SIG-M5 (cell line): ENCODE data around the gene LSM7.

Source experiments
- DNase-seq: peaks from one replicate; lab custom pipeline; 2025; lab: John Stamatoyannopoulos, UW

The LSM7 gene

DNA sequence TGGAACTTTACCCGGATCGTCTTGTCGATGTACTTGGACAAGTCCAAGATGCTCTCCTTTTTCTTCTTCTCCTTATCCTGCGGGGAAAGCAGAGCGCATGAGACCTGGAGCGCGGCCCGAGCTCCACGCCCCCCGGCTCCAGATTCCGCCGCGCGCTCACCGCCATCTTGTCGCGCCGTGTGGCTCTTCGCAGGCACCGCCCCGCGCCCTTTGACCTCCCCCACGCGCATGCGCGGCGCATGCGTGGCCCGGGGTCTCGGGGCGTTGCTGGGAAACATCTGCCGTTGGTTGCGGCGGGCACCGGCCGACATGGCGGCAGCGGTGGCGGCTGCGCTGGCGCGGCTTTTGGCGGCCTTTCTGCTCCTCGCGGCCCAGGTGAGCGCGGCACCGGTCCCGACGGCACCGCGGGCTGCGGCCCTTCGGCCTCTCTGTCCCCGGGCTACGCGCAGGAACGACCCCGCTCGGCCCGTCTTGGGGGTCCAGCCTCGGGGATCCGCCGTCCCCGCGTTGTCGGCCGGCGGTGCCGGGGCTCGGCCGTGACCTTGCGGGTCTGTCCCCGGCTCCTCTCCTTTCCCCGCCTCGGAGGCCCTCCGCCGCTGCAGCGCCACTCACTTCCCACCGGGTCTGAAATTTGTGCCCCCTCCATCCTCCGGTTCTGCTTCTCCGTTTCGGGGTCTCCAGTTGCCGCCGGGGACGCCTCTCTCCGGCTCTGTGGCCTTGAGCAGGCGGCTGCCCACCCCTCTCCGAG lies at the start of gene LSM7, which contains the start of gene SPPL2B:
Gene LSM7 (minus strand): TSS at position 186 of the 748 bp plus-strand sequence. CDS start 20 bp downstream, at position 166.
Gene SPPL2B (plus strand): TSS at position 284 of the 748 bp plus-strand sequence. CDS start 26 bp downstream, at position 310.
- peak; percentile 12 for DNase-seq

DNA sequence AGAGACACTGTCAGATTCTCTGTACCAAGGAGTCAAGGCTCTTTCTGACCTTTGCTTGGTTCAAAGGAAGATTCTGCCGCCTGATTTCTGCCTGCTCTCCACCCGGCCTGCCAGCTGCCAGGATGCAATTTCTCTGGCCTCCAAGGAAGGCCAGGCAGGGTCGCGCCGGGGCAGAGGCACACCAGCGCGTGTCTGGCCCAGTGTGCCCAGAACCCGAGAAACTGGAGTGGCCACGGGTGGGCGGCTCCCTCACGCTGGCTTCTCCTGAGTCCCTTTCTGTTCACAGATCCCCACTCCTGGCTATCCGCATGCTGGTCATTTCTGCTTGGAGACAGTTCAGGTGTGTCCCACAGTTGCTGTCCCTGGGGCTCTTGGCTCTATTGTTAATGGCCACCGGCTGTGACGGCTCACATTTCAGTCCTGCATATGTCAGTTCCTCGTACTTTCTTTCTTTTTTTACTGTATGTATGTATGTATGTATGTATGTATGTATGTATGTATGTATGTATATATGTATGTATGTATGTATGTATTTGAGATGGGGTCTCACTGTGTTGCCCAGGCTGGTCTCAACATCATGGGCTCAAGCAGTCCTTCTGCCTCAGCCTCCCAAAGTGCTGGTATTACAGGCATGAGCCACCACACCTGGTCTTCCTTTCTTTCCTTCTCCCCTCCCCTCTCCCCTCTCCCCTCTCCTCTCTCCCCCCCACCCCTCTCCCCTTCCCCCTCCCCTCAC lies 48.6 kb upstream of the LSM7 start:
- DNase-seq: no peak

DNA sequence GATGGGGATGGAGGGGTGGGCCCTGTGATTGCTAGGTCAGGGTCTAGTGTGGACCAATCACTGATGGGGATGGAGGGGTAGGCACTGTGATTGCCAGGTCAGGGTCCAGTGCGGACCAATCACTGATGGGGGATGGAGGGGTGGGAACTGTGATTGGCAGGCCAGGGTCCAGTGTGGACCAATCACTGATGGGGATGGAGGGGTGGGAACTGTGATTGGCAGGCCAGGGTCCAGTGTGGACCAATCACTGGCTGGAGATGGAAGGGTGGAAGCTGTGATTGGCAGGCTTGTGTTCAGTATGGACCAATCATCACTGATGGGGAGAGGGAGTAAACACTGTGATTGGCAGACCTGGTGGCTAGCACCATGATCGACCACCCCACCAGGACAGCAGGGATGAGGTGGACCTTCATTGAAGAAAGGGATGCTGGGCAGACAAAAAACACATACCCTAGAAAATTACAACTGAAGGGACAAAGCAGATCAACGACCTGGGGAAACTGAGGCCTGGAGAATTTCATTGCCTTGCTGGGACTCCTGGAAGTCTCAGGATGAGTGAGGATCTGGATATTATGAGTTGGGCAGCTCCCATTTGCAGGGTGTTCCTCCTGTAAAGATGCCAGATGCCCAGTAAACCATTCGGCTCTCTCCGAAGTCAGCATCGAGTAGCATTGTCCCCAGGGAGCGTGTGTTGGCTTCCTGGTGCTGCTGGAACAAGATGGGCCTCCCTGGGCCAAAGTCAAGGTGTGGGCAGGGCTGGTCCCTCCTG lies 47.2 kb upstream of the LSM7 start:
- DNase-seq: no peak

DNA sequence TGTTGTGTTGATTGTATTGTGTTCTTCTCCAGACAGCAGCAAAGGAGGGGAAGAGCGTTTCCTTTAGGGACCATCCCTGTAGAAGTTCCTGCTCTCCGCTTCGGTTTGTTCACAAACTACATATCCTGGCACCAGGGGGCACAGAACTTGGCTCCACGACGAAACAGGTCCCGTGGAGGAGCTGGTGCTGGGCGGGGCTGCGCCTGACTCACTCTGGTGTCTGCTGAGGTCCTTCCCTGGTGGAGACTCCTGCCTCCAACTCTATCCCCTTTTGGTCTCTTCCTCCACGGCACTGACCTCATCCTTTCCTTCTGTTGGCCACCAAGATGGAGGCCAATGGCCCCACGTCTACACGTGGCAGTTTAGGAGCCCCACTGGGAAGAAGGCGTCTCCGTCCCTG lies 46.4 kb upstream of the LSM7 start:
- no peak for DNase-seq

DNA sequence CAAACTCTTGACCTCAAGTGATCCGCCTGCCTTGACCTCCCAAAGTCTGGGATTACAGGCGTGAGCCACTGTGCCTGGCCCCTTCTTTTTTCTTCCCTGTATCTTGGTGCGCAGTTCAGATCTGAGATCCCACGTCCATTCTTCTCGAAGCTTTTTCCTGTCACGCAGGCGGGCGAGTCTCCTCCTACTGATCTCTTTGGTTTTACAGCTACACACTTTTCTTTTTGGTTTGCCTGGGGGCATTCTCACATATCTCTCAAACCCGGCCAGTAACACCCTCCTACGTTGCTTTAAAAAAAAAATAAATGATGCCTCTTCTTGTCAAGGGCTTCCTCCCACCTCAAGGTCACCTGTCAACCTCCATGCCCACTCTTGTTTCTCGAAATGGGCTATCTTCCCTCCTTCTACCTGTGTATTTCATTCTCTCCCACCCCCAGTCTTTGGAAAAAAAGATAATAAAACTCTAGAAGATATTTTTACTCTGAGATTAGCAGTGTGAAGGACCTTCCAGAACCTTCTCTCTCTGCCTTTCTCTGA lies 43.8 kb upstream of the LSM7 start:
- DNase-seq: no peak

DNA sequence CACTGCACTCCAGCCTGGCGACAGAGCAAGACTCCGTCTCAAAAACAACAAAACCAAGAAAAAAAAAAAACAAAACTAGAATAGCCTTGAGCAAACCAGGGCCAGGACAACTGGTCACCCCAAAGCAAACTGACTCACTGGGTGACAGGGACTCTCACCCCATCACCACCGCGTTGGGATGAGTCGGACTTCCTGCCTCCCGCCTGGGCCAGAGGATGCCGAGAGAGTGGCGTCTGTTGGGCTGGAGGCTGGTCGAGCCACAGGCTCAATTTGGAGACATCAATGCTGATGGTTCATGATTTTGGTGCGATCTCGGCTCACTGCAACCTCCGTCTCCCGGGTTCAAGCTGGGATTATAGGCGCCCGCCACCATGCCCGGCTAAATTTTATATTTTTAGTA lies 43.3 kb upstream of the LSM7 start:
- DNase-seq: no peak

DNA sequence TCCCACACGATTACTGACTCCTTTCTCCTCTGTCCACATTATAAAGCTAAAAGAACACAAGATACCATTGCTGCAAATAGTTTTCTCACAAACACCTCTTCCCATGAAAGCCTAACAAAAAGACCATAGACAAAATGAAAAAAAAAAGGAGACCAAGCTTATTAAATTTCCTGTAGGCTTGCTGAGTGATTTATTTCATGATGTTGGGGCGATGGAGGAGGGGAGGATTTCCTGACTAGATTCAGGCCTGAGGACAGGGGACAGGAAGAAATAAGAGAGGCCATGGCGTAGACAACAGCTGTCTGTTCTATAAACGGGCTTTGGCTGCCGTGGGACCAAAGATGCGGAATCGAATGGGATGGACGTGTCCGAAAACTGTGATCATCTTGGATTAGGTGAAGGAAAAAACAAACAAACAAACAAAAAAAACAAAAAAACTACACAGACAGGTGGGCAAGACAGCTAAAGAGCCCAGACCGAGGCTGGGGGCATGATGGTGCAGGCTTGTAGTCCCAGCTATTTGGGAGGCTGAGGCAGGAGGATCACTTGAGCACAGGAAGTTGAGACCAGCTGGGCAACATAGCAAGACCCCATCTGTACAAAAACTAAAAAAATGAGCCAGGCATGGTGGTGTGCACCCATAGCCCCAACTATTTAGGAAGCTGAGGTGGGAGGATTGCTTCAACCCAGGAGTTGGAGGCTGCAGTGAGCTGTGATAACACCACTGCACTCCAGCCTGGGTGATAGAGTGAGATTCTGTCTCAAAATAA lies 37.0 kb upstream of the LSM7 start:
- DNase-seq: no peak

DNA sequence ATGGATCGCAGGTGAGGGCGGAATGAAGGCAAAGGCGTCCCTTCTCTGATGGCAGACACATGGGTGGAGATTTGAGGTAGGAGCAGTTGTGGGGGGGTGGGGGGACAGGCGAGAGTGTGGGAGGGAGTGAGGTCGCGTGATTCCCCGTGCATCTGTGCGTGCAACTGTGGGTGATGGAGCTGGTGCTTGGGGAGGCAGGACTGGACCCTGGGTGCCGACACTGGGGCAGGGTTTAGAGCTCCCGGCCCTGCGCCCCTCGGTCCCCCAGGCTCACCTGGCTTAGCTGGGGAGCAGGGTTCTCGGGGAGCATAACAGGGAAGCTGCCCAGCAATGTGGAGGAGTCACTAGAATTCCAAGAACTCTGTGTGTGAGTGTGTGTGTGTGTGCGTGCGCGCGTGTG lies 35.0 kb upstream of the LSM7 start:
- DNase-seq: no peak

DNA sequence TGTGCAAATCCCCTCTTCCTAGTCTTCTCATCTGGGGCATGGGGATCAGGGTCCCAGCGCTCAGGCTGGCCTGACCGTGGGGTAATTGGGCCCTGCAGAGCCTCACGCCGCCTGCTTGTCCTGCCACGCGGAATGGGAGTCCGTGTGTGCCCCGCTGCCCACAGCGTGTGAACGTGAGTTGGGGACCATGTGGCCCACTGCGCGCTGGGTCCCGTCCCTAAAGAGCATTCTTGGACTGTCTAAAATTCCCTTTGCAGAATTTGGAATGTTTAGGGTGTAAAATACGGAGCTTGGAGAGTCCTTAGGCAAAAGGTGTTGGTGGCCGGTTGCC lies 34.5 kb upstream of the LSM7 start:
- DNase-seq: no peak

DNA sequence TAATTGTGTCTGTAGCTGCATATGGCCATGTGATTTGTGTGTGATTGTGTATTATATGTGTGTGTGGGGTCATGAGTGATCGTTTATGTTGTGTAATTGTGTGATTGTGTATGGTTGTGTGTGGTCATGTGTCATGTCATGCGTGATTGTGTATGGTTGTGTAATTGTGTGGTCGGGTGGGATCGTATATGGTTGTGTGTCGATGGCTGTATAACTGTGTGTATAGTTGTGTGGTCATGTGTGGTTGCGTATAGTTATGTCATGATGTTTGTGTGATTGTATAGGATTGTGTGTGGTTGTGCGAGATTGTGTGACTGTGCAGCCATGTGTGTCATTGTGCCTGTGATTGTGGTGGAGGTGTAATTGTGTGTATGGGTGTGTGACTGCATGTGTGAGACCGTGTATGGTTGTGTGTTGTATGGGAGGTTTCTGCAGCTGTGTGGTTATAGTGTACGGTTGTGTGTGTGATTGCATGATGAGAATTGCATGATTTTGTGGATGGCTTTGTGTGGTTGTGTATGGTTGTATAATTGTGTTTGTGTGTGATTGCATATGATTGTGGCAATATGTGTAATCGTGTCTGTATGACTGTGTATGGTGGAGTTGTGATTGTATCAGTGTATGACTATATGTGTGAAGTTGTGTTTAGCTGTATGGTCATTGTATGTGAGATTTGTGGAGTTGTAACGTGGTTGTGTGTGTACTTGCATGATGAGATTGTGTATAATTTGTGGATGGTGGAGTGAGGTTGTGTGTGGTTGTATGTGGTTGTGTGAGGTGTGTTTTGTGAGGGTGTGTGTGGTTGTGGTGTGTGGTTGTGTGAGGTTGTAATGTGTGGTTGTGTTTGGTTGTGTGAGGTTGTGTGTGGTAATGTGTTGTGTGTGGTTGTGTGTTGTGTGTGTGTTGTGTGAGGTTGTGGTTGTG lies 33.9 kb upstream of the LSM7 start:
- DNase-seq: no peak

DNA sequence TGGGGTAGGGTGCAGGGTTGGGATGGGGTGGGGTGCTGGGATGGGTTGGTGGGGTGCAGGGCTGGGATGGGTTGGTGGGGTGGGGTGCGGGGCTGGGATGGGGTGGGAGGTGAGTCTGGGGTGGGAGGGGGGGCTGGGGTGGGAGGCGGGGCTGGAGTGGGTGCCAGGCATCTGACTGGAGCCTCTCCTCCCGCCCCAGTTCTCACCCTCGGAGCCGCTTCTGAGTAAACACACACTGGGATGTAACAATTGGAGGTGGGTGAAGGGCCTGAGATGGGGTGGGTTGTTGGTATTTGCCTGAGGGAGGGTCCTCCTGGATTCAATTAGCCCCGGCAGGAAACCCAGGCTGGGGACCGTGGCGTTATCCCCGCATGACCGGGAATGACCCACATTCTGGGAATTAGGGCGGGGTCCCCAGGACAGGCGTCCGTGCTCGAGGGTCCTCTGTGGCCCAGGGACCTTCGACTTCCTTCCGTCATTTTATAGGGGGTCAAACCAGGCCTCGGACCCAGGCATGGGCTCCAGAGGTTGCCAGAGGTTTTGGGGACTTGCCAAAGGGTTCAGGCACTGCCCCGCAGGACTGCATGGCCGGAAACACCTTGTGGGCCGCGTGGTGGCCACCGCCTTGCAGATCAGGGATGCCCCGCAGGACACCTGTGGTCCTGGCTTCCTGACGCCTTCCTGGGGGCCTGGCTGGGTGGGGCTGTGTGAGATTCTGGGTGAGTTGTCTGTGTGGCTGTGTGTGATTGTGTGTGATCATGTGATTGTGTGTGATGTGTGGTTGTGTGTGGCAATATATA lies 33.1 kb upstream of the LSM7 start:
- no peak for DNase-seq

DNA sequence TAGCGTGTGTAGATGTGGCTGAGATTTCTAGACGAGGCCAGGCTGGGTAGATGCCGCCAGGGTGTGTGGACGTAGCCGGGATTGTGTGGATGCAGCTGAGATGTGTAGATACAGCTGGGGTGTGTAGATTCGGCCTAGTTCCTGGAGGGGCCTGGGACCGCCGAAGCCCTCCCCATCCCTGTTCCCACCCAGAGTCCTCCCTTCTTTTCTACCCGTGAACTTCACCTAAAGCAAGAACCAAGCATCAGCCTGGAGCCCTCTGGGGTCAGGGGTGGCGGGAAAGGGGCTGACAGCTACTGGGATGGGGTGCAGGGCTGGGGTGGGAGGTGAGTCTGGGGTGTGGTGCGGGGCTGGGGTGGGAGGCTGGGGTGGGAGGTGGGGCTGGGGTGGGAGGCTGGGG lies 32.4 kb upstream of the LSM7 start:
- DNase-seq: no peak

DNA sequence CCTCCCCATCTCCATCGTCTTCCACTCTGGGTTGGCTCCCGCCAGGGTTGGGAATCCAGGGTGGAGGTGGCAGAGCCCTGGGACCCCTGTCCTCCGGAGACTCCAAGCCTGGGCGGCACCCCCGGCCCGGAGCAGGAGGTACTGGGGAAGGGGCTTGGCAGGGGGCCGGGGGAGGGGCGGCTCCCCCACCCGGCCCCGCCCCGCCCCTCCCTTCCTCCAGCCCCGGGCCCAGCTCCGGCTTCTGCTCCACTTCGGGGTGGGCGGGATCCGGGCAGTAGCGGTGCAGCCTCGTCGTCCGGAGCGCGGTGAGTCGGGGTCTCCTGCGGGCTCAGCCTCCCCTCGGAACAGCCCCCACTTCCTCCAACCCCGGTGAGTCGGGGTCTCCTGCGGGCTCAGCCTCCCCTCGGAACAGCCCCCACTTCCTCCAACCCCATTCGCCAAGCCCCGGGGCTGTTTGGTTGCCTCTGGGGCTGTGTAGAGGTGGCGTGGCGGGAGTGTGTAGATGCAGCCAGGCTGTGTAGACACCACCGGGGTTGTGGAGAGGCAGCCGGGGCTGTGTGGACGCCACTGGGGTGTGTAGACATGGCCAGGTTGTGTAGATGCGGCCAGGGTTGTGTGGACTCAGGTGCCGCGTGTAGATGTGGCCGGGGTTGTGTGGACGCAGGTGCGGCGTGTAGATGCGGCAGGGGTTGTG lies 31.8 kb upstream of the LSM7 start, which contains the start of gene TMPRSS9:
Gene TMPRSS9 (plus strand): TSS at position 274 of the 694 bp plus-strand sequence. CDS start 29,521 bp downstream, outside the sequence.
- DNase-seq: no peak

DNA sequence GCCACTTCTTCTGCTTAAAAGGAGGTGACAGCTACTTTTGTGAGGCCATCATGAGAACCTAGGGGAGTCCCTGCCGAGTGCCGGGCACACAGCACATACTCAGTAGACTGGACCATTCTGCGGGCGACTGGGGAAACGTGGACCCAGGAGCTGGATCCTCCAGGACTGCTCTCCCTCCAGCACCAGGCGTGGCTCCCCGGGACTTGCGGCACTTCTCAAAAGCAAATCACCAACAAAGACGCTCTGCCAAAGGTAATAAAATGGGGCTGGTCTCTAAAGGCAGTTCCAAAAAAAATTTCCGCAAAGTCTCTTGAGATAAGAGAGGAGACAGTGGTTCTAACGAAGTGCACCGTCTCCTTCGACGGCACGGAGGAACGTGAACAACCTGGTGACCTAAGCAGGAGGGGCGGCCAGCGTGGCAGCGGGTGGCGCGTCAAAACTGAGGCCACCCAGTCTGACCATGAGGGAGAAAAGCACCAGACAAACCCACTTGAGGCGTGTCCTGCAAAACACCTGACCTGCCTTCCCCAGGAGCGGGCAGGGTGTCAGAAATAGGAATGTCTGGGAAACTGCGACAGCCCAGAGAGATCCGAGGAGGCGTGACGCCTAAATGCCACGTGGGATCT lies 30.3 kb upstream of the LSM7 start:
- no peak for DNase-seq

DNA sequence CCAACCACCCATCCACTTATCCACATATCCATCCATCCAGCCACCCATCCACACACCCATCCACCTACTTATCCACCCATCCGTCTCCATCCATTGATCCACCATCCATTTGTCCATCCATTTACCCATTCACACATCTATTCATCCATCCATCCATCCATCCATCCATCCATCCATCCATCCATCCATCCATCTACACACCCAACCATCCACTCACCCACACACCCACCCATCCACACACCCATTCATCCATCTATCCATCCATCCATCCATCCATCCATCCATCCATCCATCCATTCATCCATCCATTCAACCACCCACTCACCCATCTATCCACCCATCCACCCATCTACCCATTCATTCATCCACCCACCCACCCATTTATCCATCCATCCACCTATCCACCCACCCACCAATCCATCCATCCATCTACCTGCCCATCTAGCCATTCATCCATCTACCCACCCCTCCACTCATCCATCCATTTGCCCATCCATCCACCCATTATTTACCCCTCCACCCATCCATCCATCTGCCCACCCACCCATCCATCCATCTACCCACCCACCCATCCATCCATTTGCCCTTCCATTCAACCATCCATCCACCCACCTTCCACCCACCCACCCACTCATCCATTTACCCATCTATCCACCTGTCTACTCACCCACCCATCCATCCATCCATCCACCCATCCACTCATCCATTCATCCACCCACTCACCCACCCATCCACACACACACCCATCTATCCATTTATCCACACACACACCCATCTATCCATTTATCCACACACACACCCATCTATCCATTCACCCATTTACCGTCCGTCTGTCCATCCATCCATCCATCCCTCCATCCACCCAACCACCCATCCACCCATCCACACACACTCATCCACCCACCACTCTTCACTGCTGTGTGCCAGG lies 29.2 kb upstream of the LSM7 start:
- DNase-seq: no peak

DNA sequence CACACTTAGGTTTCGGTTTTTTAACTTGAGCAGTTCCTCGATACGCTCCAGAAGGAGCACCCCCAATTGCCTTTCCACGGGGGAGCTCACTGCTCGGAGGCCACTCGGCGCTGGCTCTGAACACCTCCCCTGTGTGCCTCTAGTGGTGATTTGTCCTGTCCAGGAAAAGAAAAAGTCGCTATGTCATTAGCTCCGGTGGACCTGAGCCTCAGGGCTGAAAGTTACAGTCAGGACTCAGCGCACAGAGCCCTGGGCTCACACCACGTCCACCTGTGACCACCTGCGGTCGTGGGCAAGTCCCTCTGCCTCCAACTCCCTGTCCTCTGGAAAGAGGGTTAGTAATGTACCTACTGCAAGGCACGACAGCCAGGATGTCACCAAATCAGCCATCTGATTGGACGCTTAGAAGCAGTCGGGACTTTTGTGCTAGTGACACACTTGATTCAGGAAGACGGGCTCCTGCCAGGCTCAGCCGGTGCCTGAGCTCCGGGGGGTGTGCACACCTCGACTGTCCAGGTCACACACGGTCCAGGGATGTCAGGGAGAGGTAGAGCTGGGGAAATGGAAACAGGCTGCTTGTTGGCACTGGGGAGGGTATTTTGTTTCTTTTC lies 27.8 kb upstream of the LSM7 start:
- DNase-seq: no peak
